GM13977 (cell line): ENCODE measurements around the gene PDE4D.

Source experiments
- DNase-seq: peaks from one replicate; pipeline ENCODE4 v3.0.0; 2012; ENCODE audit warnings: low spot score
- in situ Hi-C: fragments of 300-500 bp; cut with MboI; formaldehyde crosslinking; loops from one replicate; pipeline ENCODE4 v1.12.0; 2022; ENCODE audit warnings: low sequenced_read_pairs, low pct_unique_long_range_greater_than_20kb, mixed read lengths, inconsistent platforms; ENCODE audit not compliant: unreplicated experiment
- TF ChIP-seq, protein P1 (sequence below): IDR thresholded peaks from 2 replicates; pipeline ENCODE4 v1.5.1; 2012; ENCODE audit warnings: mild to moderate bottlenecking, control low read depth; ENCODE audit not compliant: insufficient read depth; ENCODE audit errors: extremely low read depth, missing control alignments

The PDE4D gene

DNA sequence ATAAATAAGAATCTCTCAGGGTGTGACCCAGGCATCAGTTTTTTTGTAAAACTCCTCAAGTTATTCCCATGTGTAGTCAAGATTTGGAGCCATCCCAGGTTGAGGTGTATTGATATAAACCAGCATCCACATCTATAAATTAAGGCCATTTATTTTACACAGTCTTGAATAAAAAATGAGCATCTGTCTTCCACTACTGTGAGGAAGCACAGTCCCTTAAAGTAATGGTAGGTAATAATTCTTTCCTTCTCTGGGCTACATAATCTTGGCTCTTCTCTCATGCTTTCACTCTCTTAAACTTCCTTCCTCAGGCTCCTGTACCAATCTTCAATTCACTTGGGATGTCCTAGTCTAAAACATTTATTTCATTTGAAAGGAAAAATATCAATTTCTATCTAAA lies 110.3 kb downstream of the PDE4D start:
- in situ Hi-C loops, result loop anchor here (25.0 kb wide), 1 partner anchor 396 kb away; no protein-coding TSS in a partner anchor

GRCh38 chr5:59782856-59783255 lies 110.7 kb downstream of the PDE4D start:
- TF ChIP-seq, protein P1, sequence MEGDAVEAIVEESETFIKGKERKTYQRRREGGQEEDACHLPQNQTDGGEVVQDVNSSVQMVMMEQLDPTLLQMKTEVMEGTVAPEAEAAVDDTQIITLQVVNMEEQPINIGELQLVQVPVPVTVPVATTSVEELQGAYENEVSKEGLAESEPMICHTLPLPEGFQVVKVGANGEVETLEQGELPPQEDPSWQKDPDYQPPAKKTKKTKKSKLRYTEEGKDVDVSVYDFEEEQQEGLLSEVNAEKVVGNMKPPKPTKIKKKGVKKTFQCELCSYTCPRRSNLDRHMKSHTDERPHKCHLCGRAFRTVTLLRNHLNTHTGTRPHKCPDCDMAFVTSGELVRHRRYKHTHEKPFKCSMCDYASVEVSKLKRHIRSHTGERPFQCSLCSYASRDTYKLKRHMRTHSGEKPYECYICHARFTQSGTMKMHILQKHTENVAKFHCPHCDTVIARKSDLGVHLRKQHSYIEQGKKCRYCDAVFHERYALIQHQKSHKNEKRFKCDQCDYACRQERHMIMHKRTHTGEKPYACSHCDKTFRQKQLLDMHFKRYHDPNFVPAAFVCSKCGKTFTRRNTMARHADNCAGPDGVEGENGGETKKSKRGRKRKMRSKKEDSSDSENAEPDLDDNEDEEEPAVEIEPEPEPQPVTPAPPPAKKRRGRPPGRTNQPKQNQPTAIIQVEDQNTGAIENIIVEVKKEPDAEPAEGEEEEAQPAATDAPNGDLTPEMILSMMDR, result no peak
- in situ Hi-C loops, result loop anchor here (25.0 kb wide), 1 partner anchor 396 kb away; no protein-coding TSS in a partner anchor

More for the DNA sequence above, 110.3 kb downstream of the PDE4D start:
- no peak for DNase-seq
- TF ChIP-seq, protein P1, result no peak

GRCh38 chr5:59779453-59779852 lies 114.1 kb downstream of the PDE4D start:
- in situ Hi-C loops, result loop anchor here (25.0 kb wide), 1 partner anchor 392 kb away; no protein-coding TSS in a partner anchor
- DNase-seq, result no peak
- TF ChIP-seq, protein P1, result no peak

More at GRCh38 chr5:59782856-59783255, 110.7 kb downstream of the PDE4D start:
- no peak for DNase-seq

DNA sequence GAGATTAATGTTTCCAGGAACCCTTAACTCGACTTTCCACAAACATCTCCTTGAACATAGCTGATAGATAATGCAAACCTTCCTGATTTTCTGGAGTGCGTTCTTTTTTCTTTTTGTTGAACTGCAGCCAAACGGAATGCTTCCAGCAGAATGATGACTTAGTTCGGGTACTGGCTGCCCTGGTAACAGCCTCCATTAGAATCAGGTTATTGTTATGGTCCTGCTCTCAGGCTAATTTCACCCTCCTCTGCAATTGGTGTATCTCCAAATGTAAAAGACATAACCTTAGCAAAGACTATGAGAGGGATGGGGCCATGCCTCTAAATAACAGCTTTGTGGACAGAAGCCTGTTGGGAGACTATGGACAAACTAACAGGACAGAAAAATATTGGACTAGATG lies 116.5 kb downstream of the PDE4D start:
- no peak for DNase-seq
- TF ChIP-seq, protein P1, result no peak
- in situ Hi-C loops, result loop anchor here (25.0 kb wide), 1 partner anchor 390 kb away; no protein-coding TSS in a partner anchor

- in situ Hi-C loops, result no loop called here
- no peak for DNase-seq
- TF ChIP-seq, protein P1, result no peak
These were observed 120.2 kb downstream of the PDE4D start for GRCh38 chr5:59773294-59773693.

GRCh38 chr5:59772757-59773156 lies 120.8 kb downstream of the PDE4D start:
- in situ Hi-C loops, result no loop called here
- TF ChIP-seq, protein P1, result no peak
- no peak for DNase-seq
